HepG2 (cell line): Measurements from ENCODE around the gene COL18A1. TPM values are rescaled to one million over a fixed set of nuclear protein-coding genes. Genes with fewer than 3 reads are reported as not detected.

ENCODE experiments used
- CBX5 ChIP-seq: sonication (generic); formaldehyde crosslinking; IDR thresholded peaks from 2 replicates; pipeline ENCODE4 v1.4.0; 2020; ENCODE audit warnings: missing genetic modification reagents, borderline replicate concordance
- FIP1L1 ChIP-seq: fragments of 200-400 bp; formaldehyde crosslinking; IDR thresholded peaks from 2 replicates; pipeline ENCODE4 v1.6.1; 2018; ENCODE audit warnings: low read depth, mild to moderate bottlenecking, low read length, moderate library complexity, borderline replicate concordance; ENCODE audit not compliant: insufficient read depth
- GTF3A ChIP-seq: sonication (generic); formaldehyde crosslinking; conservative IDR thresholded peaks from 2 replicates; pipeline ENCODE4 v1.4.0; 2020; ENCODE audit warnings: mild to moderate bottlenecking, missing genetic modification reagents
- GZF1 ChIP-seq: sonication (generic); formaldehyde crosslinking; IDR thresholded peaks from 2 replicates; pipeline ENCODE4 v1.5.1; 2020; ENCODE audit warnings: mild to moderate bottlenecking, missing genetic modification reagents
- HNRNPUL1 ChIP-seq: fragments of 200-400 bp; formaldehyde crosslinking; IDR thresholded peaks from 2 replicates; pipeline ENCODE4 v1.6.1; 2017; ENCODE audit warnings: low read depth, mild to moderate bottlenecking, low read length, moderate library complexity
- MAF1 ChIP-seq: sonication (generic); formaldehyde crosslinking; IDR thresholded peaks from 2 replicates; pipeline ENCODE4 v1.5.0; 2020; ENCODE audit warnings: missing genetic modification reagents, borderline replicate concordance
- NR2F6 ChIP-seq, 2 experiments: IDR thresholded peaks; 2 replicates each; pipeline ENCODE4 v1.6.1; 2016; ENCODE audit warnings: antibody characterized with exemption in 1 of 2, mild to moderate bottlenecking in 1 of 2
- NR3C1 ChIP-seq: sonication (generic); formaldehyde crosslinking; IDR thresholded peaks from 2 replicates; pipeline ENCODE4 v1.4.0; 2020; ENCODE audit warnings: missing genetic modification reagents
- RBM39 ChIP-seq: fragments of 200-400 bp; formaldehyde crosslinking; IDR thresholded peaks from one replicate; pipeline ENCODE4 v1.6.1; 2018; ENCODE audit warnings: antibody characterized with exemption, mild to moderate bottlenecking, low read depth, low read length; ENCODE audit not compliant: poor library complexity, severe bottlenecking
- SKI ChIP-seq: fragments of 450-650 bp; IDR thresholded peaks from one replicate; pipeline ENCODE4 v1.6.1; 2018; ENCODE audit warnings: mild to moderate bottlenecking; ENCODE audit not compliant: partially characterized antibody
- TCF12 ChIP-seq, 2 experiments: fragments of 450-650 bp in 1 of 2; sonication (generic) in 1 of 2; formaldehyde crosslinking in 1 of 2; IDR thresholded peaks; 2 replicates each; pipeline versions ENCODE4 v1.6.1 to v1.8.0; 2017 to 2022; ENCODE audit warnings: antibody characterized with exemption in 1 of 2, mild to moderate bottlenecking in 1 of 2, missing genetic modification reagents in 1 of 2, moderate library complexity in 1 of 2
- ZNF460 ChIP-seq: sonication (generic); formaldehyde crosslinking; IDR thresholded peaks from 2 replicates; pipeline ENCODE4 v1.5.1; 2020; ENCODE audit warnings: missing genetic modification reagents, mild to moderate bottlenecking, borderline replicate concordance
- ZNF547 ChIP-seq: sonication (generic); formaldehyde crosslinking; IDR thresholded peaks from 2 replicates; pipeline ENCODE4 v1.5.1; 2020; ENCODE audit warnings: mild to moderate bottlenecking, missing genetic modification reagents
- ZNF788 ChIP-seq: sonication (generic); formaldehyde crosslinking; IDR thresholded peaks from 2 replicates; pipeline ENCODE4 v1.5.0; 2020; ENCODE audit warnings: mild to moderate bottlenecking, missing genetic modification reagents, borderline replicate concordance
- polyA plus RNA-seq, 8 experiments: library from polyadenylated mRNA; depleted of rRNA in 3 of 8; stranded (reverse) in 7 of 8; unstranded in 1 of 8; fragments of >200 nt; fragmentation: Illumina TruSeq in 4 of 8; extraction: Trizol in 4 of 8; gene quantifications; 2 replicates each; pipeline versions ENCODE4 v1.2.1 to v1.2.3, GENCODE V29; 2011 to 2016; ENCODE audit warnings: low read depth in 4 of 8, missing spikeins in 1 of 8, mixed read lengths in 1 of 8; ENCODE audit not compliant: insufficient read depth in 1 of 8
- total RNA-seq, 5 experiments: library from RNA; depleted of rRNA; stranded (reverse); fragments of >200 nt; fragmentation: Illumina TruSeq; extraction: Trizol; gene quantifications; 2 replicates each; pipeline ENCODE4 v1.2.3, GENCODE V29; 2016; ENCODE audit warnings: low read depth in 1 of 5
- TF ChIP-seq, protein P1 (sequence below): IDR thresholded peaks from 2 replicates; pipeline ENCODE4 v1.6.1; 2018; ENCODE audit warnings: missing genetic modification reagents, mild to moderate bottlenecking, missing compliant biosample characterization
- TF ChIP-seq, protein P2 (sequence below): sonication (generic); formaldehyde crosslinking; IDR thresholded peaks from 2 replicates; pipeline ENCODE4 v1.8.1; 2022; ENCODE audit warnings: mild to moderate bottlenecking, missing genetic modification reagents
- TF ChIP-seq, protein P3 (sequence below): sonication (generic); formaldehyde crosslinking; IDR thresholded peaks from 2 replicates; pipeline ENCODE4 v1.5.0; 2020; ENCODE audit warnings: missing genetic modification reagents
- TF ChIP-seq, protein P4 (sequence below): sonication (generic); formaldehyde crosslinking; IDR thresholded peaks from 2 replicates; pipeline ENCODE4 v1.4.0; 2020; ENCODE audit warnings: missing genetic modification reagents
- TF ChIP-seq, protein P5 (sequence below): sonication (generic); formaldehyde crosslinking; IDR thresholded peaks from 2 replicates; pipeline ENCODE4 v1.4.0; 2020; ENCODE audit warnings: missing genetic modification reagents, mild to moderate bottlenecking, borderline replicate concordance

COL18A1 gene
- total and polyA plus RNA-seq, 2 of the 13 experiments (the other 11 are each of a cell fraction or from before 2014, with no cell fraction given): 79.0 to 102 TPM

DNA sequence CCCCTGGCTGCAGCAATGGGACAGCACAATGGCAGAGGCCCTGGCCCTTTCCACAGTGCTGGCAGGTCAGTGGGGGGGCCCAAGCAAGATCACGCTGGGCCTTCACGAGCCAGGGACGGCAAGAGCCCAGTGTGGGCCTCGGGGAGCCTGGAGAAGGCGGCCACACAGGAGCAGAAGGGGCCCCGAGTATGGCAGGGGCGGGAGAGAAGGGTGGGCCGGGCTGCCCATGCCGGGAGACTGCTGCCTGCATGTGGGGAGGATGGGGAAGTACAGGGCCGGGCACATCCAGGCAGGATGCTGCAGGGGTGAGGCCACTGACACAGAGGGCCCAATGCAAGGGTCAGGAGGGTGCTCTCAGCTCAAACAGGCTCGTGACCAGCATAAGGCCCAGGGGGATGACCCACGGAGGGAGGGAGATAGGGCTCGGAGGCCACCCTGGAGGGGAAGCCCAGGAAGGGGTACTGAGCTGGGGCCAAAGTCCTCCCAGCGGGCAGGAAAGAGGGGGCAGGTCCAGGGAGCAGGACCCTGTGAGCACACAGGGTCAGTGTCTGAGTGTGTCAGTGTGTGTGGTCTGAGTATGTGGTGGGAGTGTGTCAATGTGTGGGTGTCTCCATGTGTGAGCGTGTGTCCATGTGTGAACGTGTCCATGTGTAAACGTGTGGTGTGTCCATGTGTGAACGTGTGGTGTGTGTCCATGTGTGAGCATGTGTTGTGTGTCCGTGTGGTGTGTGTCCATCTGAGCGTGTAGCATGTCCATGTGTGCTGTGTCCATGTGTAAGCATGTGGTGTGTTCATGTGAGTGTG is 124.2 kb downstream of the COL18A1 start (continued):
- TF ChIP-seq, protein P1, sequence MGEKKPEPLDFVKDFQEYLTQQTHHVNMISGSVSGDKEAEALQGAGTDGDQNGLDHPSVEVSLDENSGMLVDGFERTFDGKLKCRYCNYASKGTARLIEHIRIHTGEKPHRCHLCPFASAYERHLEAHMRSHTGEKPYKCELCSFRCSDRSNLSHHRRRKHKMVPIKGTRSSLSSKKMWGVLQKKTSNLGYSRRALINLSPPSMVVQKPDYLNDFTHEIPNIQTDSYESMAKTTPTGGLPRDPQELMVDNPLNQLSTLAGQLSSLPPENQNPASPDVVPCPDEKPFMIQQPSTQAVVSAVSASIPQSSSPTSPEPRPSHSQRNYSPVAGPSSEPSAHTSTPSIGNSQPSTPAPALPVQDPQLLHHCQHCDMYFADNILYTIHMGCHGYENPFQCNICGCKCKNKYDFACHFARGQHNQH (CRISPR knock-in tag): peak; percentile 53; the same call in 1 of the 2 replicates
- TF ChIP-seq, protein P2, sequence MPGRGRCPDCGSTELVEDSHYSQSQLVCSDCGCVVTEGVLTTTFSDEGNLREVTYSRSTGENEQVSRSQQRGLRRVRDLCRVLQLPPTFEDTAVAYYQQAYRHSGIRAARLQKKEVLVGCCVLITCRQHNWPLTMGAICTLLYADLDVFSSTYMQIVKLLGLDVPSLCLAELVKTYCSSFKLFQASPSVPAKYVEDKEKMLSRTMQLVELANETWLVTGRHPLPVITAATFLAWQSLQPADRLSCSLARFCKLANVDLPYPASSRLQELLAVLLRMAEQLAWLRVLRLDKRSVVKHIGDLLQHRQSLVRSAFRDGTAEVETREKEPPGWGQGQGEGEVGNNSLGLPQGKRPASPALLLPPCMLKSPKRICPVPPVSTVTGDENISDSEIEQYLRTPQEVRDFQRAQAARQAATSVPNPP: no peak
- TF ChIP-seq SKI (peak; percentile 39), CBX5 (CRISPR knock-in tag) (no peak), NR3C1 (CRISPR knock-in tag) (no peak), TCF12 (IDR thresholded peaks at IDR 0.05) (no peak), TCF12 (CRISPR knock-in tag; IDR thresholded peaks at IDR 0.05) (no peak), RBM39 (no peak), GZF1 (CRISPR knock-in tag) (no peak), GTF3A (CRISPR knock-in tag) (no peak), HNRNPUL1 (no peak), FIP1L1 (no peak), MAF1 (CRISPR knock-in tag) (no peak), ZNF547 (CRISPR knock-in tag) (no peak), ZNF788 (CRISPR knock-in tag) (peak; percentile 71; the same call in 1 of the 2 replicates), ZNF460 (CRISPR knock-in tag) (no peak), NR2F6 (IDR thresholded peaks at IDR 0.05) (peak; percentile 63; the same call in 1 of the 2 replicates), NR2F6 (CRISPR knock-in tag; IDR thresholded peaks at IDR 0.05) (peak; percentile 75)
- TF ChIP-seq, protein P3, sequence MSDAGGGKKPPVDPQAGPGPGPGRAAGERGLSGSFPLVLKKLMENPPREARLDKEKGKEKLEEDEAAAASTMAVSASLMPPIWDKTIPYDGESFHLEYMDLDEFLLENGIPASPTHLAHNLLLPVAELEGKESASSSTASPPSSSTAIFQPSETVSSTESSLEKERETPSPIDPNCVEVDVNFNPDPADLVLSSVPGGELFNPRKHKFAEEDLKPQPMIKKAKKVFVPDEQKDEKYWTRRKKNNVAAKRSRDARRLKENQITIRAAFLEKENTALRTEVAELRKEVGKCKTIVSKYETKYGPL (CRISPR knock-in tag): no peak
- TF ChIP-seq, protein P4, sequence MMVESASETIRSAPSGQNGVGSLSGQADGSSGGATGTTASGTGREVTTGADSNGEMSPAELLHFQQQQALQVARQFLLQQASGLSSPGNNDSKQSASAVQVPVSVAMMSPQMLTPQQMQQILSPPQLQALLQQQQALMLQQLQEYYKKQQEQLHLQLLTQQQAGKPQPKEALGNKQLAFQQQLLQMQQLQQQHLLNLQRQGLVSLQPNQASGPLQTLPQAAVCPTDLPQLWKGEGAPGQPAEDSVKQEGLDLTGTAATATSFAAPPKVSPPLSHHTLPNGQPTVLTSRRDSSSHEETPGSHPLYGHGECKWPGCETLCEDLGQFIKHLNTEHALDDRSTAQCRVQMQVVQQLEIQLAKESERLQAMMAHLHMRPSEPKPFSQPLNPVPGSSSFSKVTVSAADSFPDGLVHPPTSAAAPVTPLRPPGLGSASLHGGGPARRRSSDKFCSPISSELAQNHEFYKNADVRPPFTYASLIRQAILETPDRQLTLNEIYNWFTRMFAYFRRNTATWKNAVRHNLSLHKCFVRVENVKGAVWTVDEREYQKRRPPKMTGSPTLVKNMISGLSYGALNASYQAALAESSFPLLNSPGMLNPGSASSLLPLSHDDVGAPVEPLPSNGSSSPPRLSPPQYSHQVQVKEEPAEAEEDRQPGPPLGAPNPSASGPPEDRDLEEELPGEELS (CRISPR knock-in tag): no peak
- TF ChIP-seq, protein P5, sequence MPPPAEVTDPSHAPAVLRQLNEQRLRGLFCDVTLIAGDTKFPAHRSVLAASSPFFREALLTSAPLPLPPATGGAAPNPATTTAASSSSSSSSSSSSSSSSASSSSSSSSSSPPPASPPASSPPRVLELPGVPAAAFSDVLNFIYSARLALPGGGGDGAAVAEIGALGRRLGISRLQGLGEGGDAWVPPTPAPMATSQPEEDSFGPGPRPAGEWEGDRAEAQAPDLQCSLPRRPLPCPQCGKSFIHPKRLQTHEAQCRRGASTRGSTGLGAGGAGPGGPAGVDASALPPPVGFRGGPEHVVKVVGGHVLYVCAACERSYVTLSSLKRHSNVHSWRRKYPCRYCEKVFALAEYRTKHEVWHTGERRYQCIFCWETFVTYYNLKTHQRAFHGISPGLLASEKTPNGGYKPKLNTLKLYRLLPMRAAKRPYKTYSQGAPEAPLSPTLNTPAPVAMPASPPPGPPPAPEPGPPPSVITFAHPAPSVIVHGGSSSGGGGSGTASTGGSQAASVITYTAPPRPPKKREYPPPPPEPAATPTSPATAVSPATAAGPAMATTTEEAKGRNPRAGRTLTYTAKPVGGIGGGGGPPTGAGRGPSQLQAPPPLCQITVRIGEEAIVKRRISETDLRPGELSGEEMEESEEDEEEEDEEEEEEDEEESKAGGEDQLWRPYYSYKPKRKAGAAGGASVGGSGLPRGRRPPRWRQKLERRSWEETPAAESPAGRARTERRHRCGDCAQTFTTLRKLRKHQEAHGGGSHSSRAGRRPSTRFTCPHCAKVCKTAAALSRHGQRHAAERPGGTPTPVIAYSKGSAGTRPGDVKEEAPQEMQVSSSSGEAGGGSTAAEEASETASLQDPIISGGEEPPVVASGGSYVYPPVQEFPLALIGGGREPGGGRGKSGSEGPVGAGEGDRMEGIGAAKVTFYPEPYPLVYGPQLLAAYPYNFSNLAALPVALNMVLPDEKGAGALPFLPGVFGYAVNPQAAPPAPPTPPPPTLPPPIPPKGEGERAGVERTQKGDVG (CRISPR knock-in tag): peak; percentile 44; the same call in 1 of the 2 replicates
